NCI-H345 treated with DMSO at 0.1 percent for 48 hours (cell line): ENCODE results near the gene NR1H3.
"Not testable (repeated sequence)": the region's sequence is repeated elsewhere in the genome, so short reads cannot be mapped to it uniquely, and the experiment has no call there.

Experiments used
- DNase-seq: peaks from one replicate; lab custom pipeline; 2025; ENCODE audit not compliant: unreplicated experiment; lab: John Stamatoyannopoulos, UW

The NR1H3 gene

DNA sequence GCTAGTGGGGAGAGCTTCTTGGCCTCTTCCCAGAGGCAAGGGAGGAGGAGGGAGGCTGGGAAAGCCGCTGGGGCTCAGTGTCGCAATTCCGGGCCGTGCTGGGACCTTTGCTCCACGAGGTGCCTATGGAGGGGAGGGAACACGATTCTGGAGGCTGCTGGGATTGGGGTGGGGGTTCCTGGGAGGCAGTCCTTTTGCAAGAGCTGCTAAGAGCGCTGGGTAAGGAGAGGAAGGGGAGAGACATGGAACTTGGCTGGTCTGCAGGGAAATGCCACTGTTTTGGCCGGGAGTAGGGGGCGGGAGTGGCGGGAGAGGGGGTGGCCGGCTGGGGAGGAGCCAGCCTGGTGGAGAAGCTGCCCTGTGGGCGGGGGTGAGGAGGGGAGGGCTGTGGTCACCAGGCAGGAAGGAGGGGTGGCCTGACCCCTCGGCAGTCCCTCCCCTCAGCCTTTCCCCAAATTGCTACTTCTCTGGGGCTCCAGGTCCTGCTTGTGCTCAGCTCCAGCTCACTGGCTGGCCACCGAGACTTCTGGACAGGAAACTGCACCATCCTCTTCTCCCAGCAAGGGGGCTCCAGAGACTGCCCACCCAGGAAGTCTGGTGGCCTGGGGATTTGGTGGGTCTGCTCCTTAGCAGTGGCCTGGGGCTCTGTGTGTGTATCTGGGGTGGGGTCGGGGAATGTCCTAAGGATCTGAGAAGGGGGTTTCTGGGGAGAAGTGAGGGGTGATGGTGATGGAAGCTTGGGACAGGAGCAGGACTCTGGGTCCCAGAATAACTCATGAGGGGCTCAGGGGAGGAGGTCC lies at the start of gene NR1H3:
Gene NR1H3, plus strand, starts transcription at position 480 of the 800 bp plus-strand sequence. CDS start 1,221 bp downstream, outside the sequence.
- no peak for DNase-seq

DNA sequence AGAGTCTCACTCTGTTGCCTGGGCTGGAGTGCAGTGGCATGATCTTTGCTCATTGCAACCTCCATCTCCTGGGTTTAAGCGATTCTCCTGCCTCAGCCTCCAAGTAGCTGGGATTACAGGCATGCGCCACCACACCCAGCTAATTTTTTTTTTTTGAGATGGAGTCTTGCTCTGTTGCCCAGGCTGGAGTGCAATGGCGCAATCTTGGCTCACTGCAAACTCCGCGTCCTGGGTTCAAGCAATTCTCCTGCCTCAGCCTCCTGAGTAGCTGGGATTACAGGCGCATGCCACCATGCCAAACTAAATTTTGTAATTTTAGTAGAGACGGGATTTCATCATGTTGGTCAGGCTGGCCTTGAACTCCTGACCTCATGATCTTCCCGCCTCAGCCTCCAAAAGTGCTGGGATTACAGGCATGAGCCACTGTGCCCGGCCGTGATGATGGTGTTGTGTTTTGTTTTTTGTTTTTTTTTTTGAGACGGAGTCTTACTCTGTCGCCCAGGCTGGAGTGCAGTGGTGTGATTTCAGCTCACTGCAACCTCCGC lies 49.7 kb upstream of the NR1H3 start:
- DNase-seq = not testable (repeated sequence)

DNA sequence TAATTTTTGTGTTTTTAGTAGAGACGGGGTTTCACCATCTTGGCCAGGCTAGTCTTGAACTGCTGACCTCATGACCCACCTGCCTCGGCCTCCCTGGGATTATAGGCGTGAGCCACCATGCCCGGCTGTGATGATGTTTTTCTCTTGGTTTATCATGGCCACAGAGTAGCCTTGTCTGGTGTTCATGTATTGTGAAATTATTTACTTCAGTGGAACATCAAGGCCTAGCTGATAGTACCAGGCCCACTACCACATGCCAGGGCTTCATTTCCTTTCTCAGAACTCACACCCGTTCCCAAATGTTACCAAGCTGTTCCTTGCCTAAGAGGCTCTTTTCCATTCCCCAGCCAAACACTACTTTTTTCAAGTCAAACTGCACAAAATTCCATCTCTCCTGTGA lies 49.2 kb upstream of the NR1H3 start:
- no peak for DNase-seq

DNA sequence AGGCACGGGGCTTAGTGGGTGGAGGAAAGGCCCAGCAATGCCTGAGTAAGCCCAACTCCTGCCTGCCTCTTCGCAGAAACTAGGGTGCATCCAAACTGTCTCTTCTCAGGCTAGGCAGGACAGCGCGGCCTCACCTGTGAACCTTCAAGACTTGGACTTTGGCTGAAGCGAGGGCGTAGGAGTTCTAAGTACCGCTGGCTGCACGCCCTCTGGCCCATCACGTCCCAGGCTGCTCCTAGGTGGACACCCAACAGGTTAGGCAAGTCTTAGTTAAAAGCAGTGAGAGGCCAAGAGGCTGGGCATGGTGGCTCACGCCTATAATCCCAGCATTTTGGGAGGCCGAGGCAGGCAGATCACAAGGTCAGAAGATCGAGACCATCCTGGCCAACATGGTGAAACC lies 44.9 kb upstream of the NR1H3 start:
- DNase-seq = no peak

DNA sequence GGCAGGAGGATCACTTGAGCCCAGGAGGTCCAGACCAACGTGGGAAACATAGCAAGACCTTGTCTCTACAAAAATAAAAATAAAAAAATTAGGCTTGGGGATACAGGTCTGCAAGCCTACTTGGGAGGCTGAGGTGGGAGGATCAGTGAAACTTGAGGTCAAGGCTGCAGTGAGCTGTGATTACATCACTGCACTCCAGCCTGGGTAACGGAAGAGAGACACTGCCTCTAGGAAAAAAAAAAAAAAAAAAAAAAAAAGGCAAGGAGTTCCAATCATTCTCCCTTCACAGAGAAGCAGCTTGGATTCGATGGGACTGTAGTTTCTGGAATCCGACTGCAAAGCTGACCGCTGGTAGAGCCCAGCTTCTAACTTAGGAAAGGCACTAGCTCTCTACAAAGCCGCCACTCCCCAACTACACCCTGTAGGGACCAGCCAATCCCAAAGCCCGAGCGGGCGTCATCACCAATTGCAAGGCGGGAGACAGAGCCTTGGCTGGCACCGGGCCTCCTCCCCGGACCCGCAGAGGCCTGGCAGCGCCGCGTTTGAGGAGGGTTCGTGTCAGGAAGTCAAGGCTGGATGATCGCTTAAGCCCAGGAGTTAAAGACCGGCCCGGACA lies 43.7 kb upstream of the NR1H3 start:
- DNase-seq = peak; percentile 90

DNA sequence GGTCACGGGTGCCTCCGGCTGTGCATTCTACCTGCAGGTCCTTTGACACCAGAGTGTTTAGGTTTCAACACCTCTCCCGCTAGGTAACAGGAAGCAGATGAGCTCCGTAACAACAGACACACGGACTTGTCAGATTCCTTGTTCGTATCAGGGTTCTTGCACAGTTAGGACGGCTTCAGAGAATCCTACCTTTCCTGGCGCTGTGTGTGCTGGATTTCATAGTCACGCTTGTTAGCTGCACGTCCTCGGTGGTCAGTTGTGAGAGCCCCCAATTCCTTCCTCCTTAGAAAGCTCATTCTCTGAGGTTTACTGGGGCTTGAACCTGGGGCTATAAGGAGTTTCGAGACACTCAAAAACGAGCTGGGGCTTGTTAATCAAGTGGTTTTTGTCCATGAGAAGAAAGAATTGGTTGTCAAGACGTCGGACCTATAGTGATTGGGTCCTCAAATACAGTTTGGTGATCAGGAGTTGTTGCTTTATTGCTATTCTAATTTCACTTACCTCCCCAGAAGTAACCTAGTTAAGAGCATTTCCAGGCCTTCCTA lies 42.4 kb upstream of the NR1H3 start:
- no peak for DNase-seq

DNA sequence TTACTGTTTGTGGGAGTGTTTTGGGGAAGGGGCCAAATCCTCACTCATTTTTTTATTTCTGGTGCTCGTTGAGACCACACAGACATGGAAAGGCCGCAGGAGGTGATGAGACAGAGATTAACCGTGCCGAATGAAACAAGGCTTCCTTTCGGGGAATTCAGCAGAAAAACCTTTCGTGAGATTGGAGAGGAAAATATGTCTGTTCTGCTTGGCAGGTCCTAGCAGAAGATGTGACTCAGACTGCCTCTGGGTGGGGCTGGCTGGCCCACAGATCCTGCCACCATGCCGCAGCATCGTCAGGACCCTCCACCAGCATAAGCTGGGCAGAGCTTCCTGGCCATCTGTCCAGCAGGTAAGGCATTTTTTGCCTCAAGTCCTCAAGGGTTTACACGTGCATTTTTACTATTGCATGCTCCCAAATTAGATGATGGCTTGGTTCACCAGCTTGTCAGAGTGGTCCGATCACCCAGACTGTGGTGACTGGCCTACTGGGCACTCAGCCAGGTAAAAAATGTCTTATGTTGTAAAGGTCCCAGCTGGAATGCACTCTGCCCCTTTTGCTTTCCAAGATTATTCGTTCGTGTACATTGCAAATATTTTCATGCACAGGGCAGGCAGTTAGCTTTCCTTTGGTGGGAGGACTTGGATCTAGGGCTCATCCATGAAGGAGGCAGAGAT lies 41.5 kb upstream of the NR1H3 start:
- DNase-seq = no peak

DNA sequence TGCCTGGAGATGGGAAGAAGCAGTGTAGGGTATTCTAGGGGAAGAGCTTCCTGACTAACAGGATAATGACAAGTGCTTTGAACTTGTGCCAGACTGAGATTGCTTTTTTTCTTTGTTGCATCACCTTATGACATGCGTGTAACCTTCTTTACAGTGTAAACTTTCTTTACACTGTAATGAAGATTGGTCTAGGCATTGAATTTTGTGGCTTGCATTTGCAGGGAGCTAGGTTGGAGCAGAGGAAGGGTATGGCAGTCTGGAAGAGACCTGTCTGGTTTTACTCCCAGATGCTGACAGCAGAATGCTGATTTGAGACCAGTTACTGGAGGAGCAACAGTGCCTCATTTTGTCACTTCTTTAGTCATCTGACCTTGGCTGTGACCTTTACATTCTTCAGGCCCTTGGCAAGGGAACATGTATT lies 37.4 kb upstream of the NR1H3 start:
- no peak for DNase-seq

DNA sequence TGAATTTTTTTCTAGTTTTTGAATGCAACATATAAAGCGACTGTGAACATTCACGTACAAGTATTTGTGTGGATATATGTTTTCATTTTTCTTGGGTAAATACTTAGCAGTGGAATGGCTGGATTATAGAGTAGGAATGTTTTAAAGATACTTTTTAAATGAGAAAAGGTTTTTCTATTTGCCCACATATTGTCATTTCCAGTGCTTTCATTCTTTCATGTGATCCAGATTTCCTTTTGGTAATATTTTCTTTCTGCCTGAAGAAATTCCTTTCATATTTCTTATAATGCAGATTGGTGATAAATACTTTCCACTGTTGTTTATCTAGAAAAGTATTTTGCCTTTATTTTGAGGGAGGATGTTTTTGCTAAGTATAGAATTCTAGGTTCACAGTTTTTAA lies 35.1 kb upstream of the NR1H3 start:
- DNase-seq = no peak

DNA sequence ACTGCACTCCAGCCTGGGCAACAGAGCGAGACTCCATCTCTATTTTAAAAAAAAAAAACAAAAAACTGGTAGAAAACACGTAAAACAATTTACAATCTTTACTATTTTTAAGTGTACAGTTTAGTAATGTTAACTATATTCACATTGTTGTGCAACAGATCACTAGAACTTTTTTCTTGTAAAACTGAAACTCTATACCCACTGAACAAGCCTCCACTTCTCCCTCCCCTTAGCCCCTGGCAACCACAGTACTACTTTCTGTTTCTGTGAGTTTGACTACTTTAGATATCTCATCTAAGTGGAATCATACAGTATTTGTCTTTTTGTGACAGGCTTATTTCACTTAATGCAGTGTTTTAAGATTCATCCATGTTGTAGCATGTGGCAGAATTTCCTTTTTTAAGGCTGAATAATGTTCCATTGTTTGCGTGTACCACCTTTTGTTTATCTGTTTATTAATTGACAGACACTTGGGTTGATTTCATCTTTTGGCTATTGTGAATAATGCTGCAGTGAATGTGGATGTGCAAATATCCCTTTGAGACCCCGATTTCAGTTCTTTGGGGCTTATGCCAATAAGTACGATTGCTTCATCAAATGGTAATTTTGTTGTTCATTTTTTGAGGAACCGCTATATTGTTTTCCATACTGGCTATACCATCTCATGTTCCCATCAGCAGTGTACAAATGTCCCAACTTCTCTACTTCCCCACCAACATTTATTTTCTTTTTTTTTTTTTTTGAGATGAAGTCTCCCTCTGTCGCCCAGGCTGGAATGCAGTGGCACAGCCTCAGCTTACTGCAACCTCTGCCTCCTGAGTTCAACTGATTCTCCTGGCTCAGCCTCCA lies 32.0 kb upstream of the NR1H3 start:
- DNase-seq = no peak

DNA sequence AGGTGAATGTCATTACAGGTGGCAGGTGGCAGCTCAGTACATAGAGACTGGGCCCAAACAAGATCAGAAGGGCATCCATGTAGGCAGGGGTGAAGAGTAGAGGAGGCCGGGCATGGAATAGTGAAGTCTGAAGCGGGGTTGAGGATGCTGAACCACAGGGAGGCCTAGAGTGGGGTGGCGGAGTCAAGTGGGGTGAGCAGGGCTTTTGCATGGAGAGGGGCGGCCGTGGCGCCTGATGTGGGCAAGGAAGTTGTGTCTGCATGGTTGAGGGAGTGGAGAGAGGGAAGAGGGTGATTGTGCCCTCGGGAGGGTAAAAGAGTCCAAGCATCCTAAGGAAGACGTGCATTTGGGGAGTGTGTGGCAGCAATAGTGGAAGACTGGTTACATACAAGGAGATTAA lies 28.6 kb upstream of the NR1H3 start:
- DNase-seq = no peak

DNA sequence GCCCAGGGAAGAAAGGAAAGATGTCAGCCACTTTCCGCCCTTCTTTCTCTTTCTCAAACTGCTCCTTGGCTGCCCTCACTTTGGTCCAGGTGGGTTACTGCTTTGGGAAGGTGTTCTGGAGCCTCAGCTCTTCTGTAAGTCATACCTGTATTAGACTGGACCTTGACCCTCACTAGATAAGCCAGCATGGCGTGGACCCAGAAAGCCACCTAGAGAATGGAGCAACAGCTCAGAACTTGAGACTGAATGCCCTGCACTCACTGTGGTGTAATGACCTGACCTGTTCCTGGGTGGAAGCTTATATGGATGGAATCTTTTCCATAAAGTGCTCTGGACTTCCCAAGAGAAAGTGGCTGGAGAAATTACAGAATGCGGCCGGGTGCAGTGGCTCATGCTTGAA lies 24.7 kb upstream of the NR1H3 start:
- DNase-seq = no peak

DNA sequence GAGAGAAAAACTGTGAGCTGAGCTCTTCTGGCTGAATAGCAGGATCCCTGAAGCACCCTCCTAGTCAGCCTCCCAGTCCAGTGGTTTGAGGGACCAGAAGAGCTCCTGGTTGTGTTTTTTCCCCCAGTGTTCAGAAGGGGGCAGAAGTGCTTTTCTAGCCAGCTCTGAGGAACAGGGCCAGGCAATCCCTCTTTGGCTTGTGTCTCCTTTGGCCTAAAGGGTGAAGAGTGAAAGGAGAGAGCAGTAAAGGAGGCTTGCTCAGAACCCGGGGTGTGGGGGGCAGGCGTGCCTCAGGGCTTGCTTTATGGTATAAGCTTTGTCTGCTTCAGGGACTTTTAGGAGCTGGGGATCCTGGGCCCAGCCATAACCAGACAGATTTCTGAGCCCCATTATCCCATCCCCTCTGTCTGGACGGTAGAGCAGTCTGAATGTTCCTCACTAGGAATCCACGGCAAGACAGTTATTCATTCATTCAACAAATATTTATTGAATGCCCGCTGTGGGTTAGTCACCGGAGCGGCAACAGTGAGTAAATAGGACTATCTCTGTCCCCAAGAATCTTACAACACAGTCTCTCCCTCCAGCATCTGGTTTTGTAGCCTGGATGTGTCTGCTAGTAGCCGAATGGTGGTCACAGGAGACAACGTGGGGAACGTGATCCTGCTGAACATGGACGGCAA lies 23.7 kb upstream of the NR1H3 start:
- DNase-seq = no peak

DNA sequence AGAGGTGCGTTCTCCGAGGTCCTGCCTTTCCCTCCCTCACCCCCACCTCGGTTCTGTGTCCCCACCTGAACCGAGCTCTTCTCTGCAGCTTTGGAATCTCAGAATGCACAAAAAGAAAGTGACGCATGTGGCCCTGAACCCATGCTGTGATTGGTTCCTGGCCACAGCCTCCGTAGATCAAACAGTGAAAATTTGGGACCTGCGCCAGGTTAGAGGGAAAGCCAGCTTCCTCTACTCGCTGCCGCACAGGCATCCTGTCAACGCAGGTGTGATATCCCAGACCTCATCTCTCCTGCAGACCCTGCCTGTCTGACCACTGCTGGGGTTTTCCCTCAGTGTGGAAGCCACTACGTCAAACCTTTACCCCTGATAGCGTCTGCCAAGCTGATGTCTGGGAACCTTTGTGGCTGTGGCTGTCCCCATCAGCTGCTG lies 23.1 kb upstream of the NR1H3 start:
- no peak for DNase-seq

DNA sequence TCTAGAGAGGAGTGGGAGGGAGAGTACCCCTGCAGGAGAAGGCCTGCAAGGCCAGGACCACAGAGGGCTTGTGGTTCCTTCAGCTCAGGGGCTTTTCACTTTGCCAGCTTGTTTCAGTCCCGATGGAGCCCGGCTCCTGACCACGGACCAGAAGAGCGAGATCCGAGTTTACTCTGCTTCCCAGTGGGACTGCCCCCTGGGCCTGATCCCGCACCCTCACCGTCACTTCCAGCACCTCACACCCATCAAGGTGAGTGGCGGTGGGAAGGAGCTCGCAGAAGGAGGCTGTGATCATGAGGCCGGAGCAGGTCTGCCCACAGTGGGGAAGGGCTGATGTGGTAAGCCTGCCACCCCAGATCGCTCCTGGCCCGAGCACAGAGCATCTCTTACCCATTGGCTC lies 22.6 kb upstream of the NR1H3 start:
- no peak for DNase-seq

DNA sequence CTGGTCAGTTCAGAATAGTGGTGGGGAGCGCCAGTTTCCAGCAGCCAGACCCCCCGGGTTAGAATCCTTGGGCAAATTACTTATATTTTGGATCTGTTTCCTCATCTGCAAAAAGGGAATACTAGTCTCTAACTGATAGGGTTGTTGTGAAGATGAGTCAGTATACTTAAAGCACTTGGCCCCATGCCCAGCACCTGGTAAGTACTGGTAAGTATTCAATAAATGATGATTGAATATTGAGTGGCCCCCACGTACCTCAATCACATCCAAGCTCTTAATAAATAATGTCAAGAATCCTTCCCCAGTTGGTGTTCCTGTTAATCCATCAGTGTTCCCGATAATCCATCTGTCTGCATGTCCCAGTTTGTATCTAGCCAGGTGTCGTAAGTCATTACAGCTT lies 21.3 kb upstream of the NR1H3 start:
- no peak for DNase-seq

DNA sequence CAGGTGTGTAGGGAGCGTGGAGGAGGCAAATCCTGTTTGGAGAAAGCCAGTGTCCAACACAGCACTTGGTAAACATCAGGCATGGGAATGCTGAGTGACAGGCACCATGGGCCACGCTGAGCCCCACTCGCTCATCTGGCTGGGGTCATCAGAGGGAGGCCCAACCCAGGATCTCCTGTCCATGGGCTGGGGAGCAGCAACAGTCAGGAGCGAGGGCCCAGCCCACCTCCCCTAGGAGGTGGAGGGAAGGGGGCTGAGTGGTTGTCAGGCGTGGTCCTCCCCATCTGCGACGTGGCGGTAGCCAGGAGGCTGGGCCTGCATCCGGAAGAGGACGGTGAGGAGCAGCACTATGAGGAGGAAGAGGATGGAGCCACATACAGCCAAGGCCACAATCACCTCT lies 17.9 kb upstream of the NR1H3 start:
- no peak for DNase-seq

DNA sequence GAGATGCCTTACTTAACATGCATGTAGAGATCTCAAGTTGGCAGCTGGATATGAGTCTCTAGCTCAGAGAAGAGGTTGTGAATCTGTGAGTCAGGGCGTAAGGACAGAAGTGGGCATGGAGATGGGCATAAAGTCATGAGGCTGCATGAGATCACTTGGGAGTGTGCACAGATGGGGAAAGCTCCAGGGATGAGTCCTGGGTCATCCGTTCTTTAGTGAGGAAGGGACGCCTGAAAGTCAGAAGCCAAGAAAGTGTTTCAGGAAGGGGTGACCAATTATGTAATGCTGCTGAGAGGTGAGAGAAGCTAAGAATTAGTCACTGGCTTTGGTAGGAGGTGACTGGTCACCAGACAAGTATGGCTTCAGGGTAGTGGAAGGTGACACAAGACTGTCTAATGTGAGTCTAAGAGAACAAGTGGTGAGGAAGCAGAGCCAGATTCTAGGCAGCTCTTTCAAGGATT lies 15.9 kb upstream of the NR1H3 start:
- DNase-seq = no peak

DNA sequence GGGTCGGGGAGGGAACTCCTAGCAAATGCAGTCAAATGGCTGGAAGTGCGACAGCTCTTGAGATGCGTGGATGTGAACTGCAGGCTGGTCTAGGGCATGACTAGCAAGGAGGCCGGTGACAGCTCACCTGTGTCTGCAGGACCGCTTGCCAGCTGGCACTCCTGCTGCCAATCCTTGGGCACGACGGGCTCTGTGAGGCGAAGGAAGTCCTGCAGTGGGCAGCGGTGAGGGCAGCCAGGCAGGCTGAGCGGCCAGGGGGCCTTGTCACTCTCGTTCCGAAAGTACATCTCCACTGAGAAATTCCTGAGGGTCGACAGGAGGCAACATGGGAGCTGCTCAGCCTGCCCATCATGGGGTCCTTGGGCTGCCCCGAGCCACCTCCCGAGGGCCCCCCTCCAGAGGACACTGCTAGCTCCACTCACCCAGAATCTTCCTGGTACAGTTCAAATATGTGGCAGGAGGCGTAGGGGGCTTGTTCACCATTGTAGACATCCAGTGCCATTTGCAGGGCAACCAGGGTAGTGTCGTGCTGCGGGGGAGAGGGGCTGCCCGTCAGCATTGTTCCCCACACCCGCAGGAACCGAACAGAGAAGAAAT lies 15.1 kb upstream of the NR1H3 start:
- no peak for DNase-seq

DNA sequence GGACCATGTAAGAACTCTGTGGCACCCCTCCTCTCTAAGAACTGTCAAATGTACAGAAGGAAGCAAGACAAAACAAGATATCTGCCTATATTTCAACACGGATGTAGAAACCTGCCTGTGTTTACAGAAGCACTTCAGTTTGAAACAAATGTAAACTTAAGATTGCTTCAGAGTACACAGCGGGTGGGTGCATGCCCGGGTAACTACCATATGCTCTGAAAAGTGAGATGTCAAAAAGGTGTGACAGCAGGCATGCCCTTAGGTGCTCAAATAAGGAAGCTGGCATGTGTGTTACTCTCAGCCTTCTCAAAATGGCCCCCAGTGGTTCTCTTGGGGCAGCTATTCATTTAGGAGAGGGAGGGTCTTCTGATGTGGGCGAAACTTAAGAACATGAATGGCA lies 14.3 kb upstream of the NR1H3 start:
- DNase-seq = no peak
